Activated T-helper 2 cell treated with anti-CD3 and anti-CD28 coated beads, Interferon-gamma antibody, Interleukin-2, Interleukin-4, amounts not matched to agents 10 μg/mL and 5 μg/mL and 100 μg/mL, durations not matched to agents 14 hours and 24 hours and 36 hours (primary cell): ENCODE measurements around the gene ANKRD65. TPM values are rescaled to one million over a fixed set of nuclear protein-coding genes. Genes with fewer than 3 reads are reported as not detected.
"Not testable (repeated sequence)": the region's sequence is repeated elsewhere in the genome, so short reads cannot be mapped to it uniquely, and the experiment has no call there.

Experiments used
- DNase-seq: peaks from one replicate; pipeline ENCODE4 v3.0.0; 2021; ENCODE audit warnings: low spot score
- H3K27ac Mint-ChIP-seq: one replicate; pipeline ENCODE4 v1.8.0; 2021; ENCODE audit warnings: mixed read lengths
- H3K27me3 Mint-ChIP-seq: one replicate; pipeline ENCODE4 v1.8.0; 2021; ENCODE audit warnings: low read depth, mixed read lengths
- H3K36me3 Mint-ChIP-seq: one replicate; pipeline ENCODE4 v1.8.0; 2021; ENCODE audit warnings: low read depth, mixed read lengths
- H3K4me1 Mint-ChIP-seq: one replicate; pipeline ENCODE4 v1.8.0; 2021; ENCODE audit warnings: low read depth, mixed read lengths
- H3K4me3 Mint-ChIP-seq: one replicate; pipeline ENCODE4 v1.8.0; 2021; ENCODE audit warnings: low read depth, mild to moderate bottlenecking, moderate library complexity, mixed read lengths
- H3K9me3 Mint-ChIP-seq: one replicate; pipeline ENCODE4 v1.8.0; 2021; ENCODE audit warnings: mixed read lengths
- intact Hi-C: fragments of 100-400 bp; cut with micrococcal nuclease; formaldehyde crosslinking; loops from one replicate; pipeline ENCODE4 v1.15.1; 2023
- total RNA-seq: library from RNA; stranded (reverse); gene quantifications from 2 replicates; pipeline ENCODE4 v1.2.3, GENCODE V29; 2022

Gene ANKRD65
- total RNA-seq, 1 donor from 2014 or later = not detected

DNA sequence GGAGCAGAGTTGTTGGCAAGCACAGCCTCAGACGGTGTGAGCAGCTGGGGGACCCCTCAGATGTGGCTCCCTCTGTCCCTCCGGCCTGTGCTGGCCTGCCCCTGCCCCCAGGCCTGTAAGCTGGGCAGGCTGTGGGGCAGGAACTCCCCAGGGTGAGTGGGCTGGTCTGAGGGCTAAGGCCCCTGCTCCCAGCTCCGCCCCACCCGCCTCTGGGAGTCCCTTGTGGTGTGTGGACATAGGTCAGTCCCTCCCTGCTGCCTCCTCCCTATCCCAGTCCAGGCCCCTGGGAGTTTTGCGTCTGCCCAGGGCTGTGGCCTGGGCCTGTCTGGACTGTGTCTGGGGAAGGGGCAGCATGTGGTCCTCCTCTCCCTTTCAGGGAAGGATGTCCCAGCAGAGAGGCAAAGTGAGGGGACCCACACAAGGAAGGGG is 10.8 kb upstream of the ANKRD65 start:
- DNase-seq = no peak
- Mint-ChIP-seq H3K4me3 (no peak overlapping the region), H3K4me1 (peaks cover 2% of the 10 kb centered on the region), H3K9me3 (no peaks in the 10 kb centered on the region), H3K27me3 (peaks cover 20% of the 10 kb centered on the region), H3K27ac (no peak overlapping the region), H3K36me3 (no peaks in the 10 kb centered on the region)
- intact Hi-C loops = no loop called here

DNA sequence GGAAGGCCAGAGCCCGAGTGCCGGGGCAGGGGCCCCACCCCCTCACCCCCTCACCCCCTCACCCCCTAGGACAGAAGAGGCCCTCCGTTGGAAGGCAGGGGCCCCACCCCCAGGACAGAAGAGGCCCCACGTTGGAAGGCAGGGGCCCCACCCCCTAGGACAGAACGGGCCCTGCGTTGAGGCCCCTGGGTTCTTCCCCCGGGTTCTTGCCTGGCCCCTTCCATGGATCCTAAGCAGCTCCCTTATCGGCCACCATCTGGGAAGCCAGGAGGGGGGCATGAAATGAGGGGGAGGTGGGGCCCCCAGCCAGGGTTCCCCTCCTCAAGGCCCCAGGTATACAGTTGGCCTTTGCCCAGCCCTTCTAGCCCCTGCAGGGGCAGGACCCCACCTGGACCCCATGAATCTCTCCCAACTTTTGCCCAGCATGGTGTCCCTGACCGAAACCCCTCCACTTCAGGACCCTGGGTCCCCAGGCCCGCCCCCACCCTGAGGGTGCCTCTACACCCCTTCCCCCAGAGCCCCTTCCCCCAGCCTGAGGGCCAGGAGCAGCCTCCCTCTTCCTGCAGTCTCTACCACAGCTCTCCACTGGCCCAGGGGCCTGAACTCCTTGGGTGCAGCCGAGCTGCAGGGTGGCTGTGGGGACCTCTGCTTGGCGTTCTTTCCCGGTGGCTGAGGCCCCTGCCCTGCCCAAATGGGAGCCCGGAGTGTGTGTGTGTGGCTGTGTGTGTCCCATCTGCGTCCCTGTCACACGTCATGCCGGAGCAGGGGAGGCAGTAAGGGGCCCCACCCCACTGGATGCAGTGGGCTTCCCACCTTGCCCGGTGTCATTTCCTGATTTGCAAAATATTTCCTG is 10.1 kb upstream of the ANKRD65 start:
- H3K4me1 Mint-ChIP-seq = peaks cover 2% of the 10 kb centered on the region
- intact Hi-C loops = no loop called here

DNA sequence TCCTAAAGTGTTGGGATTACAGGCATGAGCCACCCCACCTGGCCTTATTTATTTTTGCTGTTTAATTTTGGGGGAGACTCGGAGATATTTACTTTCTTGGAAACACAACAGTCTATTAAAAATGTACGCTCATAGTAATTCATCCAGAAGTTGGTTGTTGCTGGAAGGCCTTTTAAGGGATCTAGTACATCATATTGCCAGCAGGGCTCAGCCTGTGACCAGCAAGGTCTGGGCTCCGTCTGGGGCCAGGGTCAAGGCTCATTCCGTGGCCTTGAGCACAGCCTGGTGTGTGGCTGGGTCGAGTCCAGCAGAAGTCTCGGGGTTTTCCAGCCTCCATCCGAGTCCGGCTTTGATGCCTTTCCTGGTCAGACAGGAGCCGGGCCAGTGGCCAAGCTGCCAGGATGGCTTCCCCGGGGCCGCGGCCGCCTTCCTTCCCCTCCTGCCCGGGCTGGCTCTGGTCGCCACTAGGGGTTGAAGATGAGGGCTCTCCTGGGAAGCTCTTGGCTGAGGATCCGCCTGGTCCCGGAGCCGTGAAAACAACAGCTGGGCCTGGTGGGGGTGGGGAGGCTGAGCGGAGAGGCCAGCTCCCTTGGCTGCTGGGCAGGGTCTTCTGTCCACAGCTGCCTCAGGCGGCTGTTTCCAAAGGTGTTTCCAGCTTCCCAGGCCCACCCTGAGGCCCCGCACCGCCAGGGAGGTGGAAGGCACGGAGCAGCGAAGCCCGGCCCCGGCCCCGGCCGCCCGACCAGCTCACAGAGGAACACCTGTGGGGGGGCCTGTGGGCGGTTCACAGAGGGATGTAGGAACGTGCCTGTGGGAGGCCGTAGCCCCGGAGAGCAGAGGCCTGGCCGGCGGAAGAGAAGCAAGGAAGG is 9.3 kb upstream of the ANKRD65 start:
- no peak for DNase-seq
- H3K36me3 Mint-ChIP-seq = no peaks in the 10 kb centered on the region
- peaks cover 19% of the 10 kb centered on the region for H3K27me3 Mint-ChIP-seq
- intact Hi-C loops = no loop called here
- no peaks in the 10 kb centered on the region for H3K9me3 Mint-ChIP-seq
- peaks cover 2% of the 10 kb centered on the region for H3K4me1 Mint-ChIP-seq
- no peak overlapping the region for H3K4me3 Mint-ChIP-seq
- no peak overlapping the region for H3K27ac Mint-ChIP-seq

More for the DNA sequence above, 10.1 kb upstream of the ANKRD65 start:
- peaks cover 17% of the 10 kb centered on the region for H3K27me3 Mint-ChIP-seq
- H3K27ac Mint-ChIP-seq = no peak overlapping the region
- no peak for DNase-seq
- H3K36me3 Mint-ChIP-seq = no peaks in the 10 kb centered on the region
- no peak overlapping the region for H3K4me3 Mint-ChIP-seq
- H3K9me3 Mint-ChIP-seq = no peaks in the 10 kb centered on the region

DNA sequence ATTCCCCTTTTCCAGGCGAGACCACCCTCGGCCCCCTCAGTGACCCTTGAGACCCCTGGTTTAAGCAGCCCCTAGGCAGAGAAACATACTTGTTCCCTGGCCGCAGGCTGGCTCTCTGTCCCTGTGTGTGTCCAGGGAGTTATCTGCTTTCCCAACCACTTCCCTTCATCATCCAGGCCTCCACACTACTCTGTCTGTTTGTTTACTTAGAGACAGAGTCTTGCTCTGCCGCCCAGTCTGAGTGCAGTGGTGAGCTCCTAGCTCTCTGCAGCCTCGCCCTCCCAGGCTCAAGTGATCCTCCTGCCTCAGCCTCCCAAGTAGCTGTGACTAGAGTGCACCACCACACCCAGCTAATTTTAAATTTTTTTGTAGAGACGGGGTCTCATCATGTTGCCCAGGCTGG is 8.6 kb upstream of the ANKRD65 start:
- Mint-ChIP-seq H3K4me3 (no peak overlapping the region), H3K36me3 (no peaks in the 10 kb centered on the region), H3K9me3 (no peaks in the 10 kb centered on the region), H3K4me1 (no peaks in the 10 kb centered on the region), H3K27ac (no peak overlapping the region), H3K27me3 (peaks cover 20% of the 10 kb centered on the region)
- intact Hi-C loops = no loop called here
- no peak for DNase-seq

DNA sequence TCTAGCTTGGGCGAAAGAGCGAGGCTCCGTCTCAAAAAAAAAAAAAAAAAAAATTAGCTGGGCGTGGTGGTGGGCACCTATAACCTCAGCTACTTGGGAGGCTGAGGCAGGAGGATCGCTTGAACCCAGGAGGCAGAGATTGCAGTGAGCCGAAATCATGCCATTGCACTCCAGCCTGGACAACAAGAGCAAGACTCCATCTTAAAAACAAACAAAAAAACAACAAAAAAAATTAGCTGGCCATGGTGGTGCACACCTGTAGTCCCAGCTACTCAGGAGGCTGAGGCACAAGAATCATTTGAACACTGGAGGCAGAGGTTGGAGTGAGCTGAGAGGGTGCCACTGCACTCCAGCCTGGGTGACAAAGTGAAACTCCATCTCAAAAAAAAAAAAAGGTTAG is 7.9 kb upstream of the ANKRD65 start:
- intact Hi-C loops, H3K36me3 Mint-ChIP-seq, H3K9me3 Mint-ChIP-seq, DNase-seq, H3K4me3 Mint-ChIP-seq, H3K4me1 Mint-ChIP-seq, H3K27ac Mint-ChIP-seq: not testable (repeated sequence)
- peaks cover 22% of the 10 kb centered on the region for H3K27me3 Mint-ChIP-seq

DNA sequence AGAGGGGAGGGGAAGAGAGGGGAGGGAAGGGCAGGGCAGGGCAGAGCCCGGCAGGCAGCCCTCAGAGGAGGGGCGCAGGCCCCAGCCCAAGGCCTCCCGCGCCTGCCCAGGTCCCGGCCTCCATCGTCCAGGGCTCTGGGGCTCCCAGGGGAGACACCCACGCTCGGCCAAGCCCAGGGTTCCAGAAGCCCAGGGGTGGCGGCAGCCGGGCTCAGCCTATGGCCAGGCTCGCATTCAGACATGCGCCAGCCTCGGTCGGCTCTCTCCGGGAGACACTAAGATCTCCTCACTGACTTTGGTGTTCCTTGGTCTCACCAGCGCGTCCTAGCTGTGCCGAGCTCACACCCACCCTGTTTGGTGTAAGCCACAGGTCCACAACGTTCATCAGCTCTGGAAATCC is 7.1 kb upstream of the ANKRD65 start:
- no peak for DNase-seq
- Mint-ChIP-seq H3K27me3 (peaks cover 22% of the 10 kb centered on the region), H3K4me3 (peak overlapping the region; percentile 27), H3K36me3 (no peaks in the 10 kb centered on the region), H3K27ac (no peak overlapping the region), H3K4me1 (no peaks in the 10 kb centered on the region), H3K9me3 (no peaks in the 10 kb centered on the region)
- intact Hi-C loops = no loop called here

DNA sequence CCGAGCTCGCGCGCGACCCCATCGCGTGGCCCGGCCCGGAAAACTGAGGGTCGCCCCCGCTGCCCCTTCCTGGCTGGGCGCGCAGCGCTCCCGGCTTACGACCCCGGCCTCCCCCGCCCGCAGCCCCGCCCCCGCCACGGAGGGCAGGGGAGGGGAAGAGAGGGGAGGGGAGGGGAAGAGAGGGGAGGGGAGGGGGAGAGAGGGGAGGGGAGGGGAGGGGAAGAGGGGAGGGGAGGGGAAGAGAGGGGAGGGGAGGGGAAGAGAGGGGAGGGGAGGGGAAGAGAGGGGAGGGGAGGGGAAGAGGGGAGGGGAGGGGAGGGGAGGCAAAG is 6.7 kb upstream of the ANKRD65 start:
- H3K9me3 Mint-ChIP-seq = no peaks in the 10 kb centered on the region
- H3K27ac Mint-ChIP-seq = no peak overlapping the region
- peaks cover 22% of the 10 kb centered on the region for H3K27me3 Mint-ChIP-seq
- peaks cover 2% of the 10 kb centered on the region for H3K4me1 Mint-ChIP-seq
- no peak for DNase-seq
- no peak overlapping the region for H3K4me3 Mint-ChIP-seq
- intact Hi-C loops = no loop called here
- H3K36me3 Mint-ChIP-seq = no peaks in the 10 kb centered on the region

DNA sequence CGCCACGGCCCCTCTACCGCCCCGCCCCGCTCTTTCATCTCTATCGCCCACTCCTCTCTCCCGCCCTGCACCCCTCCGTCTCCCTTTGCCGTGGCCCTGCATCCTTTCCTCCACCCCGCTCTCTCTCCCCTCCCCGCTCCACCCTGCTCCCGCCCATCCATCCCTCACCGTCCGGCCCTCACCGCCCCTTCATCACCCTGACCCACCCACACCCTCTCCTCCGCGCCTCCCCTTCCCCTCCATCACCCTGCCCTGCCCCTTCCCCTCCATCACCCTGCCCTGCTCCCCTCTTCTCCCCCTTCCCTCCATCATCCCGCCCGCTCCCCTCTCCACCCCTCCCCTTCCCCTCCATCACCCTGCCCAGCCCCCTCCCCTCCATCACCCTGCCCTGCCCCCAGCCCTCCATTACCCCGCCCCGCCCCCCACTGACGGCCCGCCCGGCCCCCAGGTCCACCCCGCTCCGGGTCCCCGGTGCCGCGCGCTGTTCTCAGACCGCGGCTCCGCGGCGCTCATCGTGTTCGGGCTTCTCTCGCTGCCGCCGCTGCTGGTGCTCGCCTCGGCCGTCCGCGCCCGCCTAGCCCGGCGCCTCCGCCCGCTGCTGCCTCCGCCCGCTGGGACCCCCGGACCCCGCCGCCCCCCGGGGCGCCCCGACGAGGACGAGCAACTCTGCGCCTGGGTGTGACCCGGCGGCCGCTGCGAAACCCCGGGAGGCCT is 6.2 kb upstream of the ANKRD65 start:
- Mint-ChIP-seq H3K27ac (no peak overlapping the region), H3K4me1 (peaks cover 4% of the 10 kb centered on the region), H3K9me3 (no peaks in the 10 kb centered on the region), H3K4me3 (no peak overlapping the region), H3K36me3 (no peaks in the 10 kb centered on the region), H3K27me3 (peaks cover 22% of the 10 kb centered on the region)
- intact Hi-C loops = no loop called here
- no peak for DNase-seq

DNA sequence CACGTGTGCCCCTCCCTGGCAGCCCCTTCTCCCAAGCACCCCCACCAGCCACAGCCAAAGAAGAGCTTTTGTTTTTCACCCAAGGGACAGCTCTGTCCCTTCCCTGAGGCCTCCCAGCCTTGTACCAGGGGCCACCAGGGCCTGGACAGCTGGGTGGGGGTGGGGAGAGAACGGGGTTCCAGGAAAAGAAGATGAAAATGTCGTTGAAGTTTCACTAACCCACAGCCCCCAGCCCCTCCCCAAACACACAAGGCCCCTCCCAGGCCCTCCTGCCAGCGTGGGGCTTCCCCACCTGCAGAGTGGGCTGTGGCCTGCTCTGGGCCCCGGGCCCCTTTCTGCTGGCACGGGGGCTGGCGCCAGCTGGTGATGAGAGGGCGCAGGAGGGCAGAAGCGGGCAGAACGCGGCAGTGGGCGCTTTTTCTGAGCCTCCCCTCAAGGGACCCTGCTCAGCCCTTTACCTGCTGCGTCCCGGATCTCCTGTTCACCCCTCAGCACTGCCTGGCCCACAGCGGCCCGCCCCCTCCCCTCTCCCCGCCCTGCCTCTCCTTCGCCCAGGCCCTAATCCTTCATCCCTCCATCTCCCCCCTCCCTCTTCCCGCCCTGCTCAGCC is 5.5 kb upstream of the ANKRD65 start:
- H3K36me3 Mint-ChIP-seq = no peaks in the 10 kb centered on the region
- no peak overlapping the region for H3K27ac Mint-ChIP-seq
- no peak for DNase-seq
- peaks cover 4% of the 10 kb centered on the region for H3K4me1 Mint-ChIP-seq
- intact Hi-C loops = no loop called here
- peaks cover 22% of the 10 kb centered on the region for H3K27me3 Mint-ChIP-seq
- no peak overlapping the region for H3K4me3 Mint-ChIP-seq
- no peaks in the 10 kb centered on the region for H3K9me3 Mint-ChIP-seq

DNA sequence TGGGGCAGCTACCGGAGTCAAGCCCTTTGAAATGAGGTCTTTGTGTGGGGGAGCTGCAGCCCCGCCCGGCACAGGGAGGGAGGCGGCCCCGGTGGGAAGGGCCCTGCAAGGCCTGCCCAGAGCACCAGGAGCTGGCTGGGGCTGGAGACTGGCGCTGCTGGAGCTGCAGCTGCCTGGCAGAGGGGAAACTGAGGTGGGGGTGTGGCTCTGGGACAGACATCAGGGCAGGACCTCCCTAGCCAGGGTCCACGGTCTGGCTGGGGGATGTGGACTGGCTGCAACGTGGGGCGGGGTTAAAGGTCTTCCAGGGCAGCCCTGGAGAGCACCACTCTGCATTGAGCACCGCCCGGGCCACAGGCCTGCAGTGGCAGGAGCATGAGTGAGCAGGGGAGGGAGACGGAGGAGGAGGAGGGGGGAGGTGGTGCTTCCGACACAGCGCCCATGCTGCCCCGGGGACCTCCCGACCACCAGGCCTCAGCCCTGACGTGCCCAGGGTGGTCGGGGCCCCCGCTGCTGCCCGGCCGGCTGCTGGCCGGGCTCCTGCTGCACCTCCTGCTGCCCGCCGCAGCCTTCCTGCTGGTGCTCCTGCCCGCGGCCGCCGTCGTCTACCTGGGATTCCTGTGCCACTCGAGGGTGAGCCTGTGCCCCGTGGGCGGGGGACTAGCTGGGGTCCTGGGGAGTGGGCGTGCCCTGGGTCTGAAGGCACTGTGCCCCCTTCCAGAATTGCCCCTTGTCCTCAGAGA is 4.8 kb upstream of the ANKRD65 start:
- peaks cover 22% of the 10 kb centered on the region for H3K27me3 Mint-ChIP-seq
- intact Hi-C loops = no loop called here
- H3K36me3 Mint-ChIP-seq = no peaks in the 10 kb centered on the region
- no peaks in the 10 kb centered on the region for H3K9me3 Mint-ChIP-seq
- no peak for DNase-seq
- H3K4me3 Mint-ChIP-seq = no peak overlapping the region
- no peak overlapping the region for H3K27ac Mint-ChIP-seq
- H3K4me1 Mint-ChIP-seq = peaks cover 4% of the 10 kb centered on the region

DNA sequence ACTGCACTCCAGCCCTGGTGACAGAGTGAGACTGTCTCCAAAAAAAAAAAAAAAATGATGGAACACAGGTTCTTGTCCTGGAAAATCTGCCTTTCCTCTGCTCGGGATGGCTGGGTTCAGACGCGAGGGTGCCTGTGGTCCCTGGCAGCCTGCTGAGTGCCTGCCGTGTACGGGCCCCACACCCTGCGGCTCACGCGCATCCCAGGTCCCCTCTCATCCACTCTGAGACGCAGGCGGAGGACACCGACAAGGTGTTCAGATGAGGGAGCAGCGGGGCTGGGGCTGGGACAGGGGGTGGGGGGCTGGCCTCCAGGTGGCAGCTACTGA is 4.3 kb upstream of the ANKRD65 start:
- H3K27me3 Mint-ChIP-seq = peaks cover 22% of the 10 kb centered on the region
- intact Hi-C loops = no loop called here
- H3K4me3 Mint-ChIP-seq = no peak overlapping the region
- peaks cover 4% of the 10 kb centered on the region for H3K4me1 Mint-ChIP-seq
- DNase-seq = no peak
- no peaks in the 10 kb centered on the region for H3K36me3 Mint-ChIP-seq
- H3K9me3 Mint-ChIP-seq = no peaks in the 10 kb centered on the region
- H3K27ac Mint-ChIP-seq = no peak overlapping the region

DNA sequence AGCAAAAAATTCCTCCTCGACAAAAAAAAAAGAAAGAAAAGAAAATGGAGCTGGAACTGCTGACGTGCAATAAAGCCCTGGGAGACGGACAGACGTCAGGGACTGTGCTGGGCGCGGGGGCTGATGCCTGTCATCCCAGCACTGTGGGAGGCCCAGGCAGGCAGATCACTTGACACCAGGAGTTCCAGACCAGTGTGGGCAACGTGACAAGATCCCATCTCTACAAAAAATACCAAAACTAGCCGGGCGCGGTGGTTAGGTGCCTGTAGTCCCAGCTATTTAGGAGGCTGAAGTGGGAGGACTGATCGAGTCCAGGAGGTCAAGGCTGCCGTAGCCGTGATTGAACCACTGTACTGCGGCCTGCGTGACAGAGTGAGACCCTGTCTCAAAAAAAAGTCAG is 3.6 kb upstream of the ANKRD65 start:
- Mint-ChIP-seq H3K9me3 (no peaks in the 10 kb centered on the region), H3K27me3 (peaks cover 17% of the 10 kb centered on the region), H3K4me1 (peaks cover 4% of the 10 kb centered on the region), H3K27ac (no peak overlapping the region), H3K4me3 (no peak overlapping the region), H3K36me3 (no peaks in the 10 kb centered on the region)
- DNase-seq = no peak
- intact Hi-C loops = no loop called here
